Inflammatory macrophage (primary cell): ENCODE data around the gene ZNF140.

ENCODE experiments used
- DNase-seq, 2 donors: peaks; one replicate each; pipeline ENCODE4 v3.0.0-alpha.2; 2020 to 2022

ZNF140 gene

GRCh38 chr12:133130808-133131128, 50.0 kb downstream of the ZNF140 start:
- peak in 1 of 2 donors; percentile 1 for DNase-seq

- DNase-seq: no peak
Measured at GRCh38 chr12:133135747-133136146, 55.0 kb downstream of the ZNF140 start.

GRCh38 chr12:133145981-133146380, 65.3 kb downstream of the ZNF140 start:
- DNase-seq: no peak

GRCh38 chr12:133156125-133156690, 75.5 kb downstream of the ZNF140 start:
- DNase-seq: no peak
